ENCODE data around the gene PPARGC1A.

The PPARGC1A gene

GRCh38 chr4:23774909-23775308 is 114.9 kb downstream of the PPARGC1A start:
- DNase-seq (ENCODE audit: low read depth in 2 of 2): no peak

GRCh38 chr4:23773884-23774636 is 115.8 kb downstream of the PPARGC1A start:
- no peak for DNase-seq (ENCODE audit: low read depth in 2 of 2)

- DNase-seq (ENCODE audit: low read depth in 2 of 2): no peak
These were observed 119.8 kb downstream of the PPARGC1A start for GRCh38 chr4:23770011-23770410.

- DNase-seq (ENCODE audit: low read depth in 2 of 2): no peak
These were observed 120.4 kb downstream of the PPARGC1A start for GRCh38 chr4:23769406-23769805.

GRCh38 chr4:23768541-23768940 is 121.3 kb downstream of the PPARGC1A start:
- no peak for DNase-seq (ENCODE audit: low read depth in 2 of 2)

GRCh38 chr4:23766344-23766743 is 123.5 kb downstream of the PPARGC1A start:
- DNase-seq (ENCODE audit: low read depth in 2 of 2): no peak

- DNase-seq (ENCODE audit: low read depth in 2 of 2): no peak
These were observed 126.3 kb downstream of the PPARGC1A start for GRCh38 chr4:23763559-23763958.

GRCh38 chr4:23762551-23762950 is 127.3 kb downstream of the PPARGC1A start:
- DNase-seq (ENCODE audit: low read depth in 2 of 2): no peak

- DNase-seq (ENCODE audit: low read depth in 2 of 2): no peak
These were observed 130.8 kb downstream of the PPARGC1A start for GRCh38 chr4:23759066-23759465.

GRCh38 chr4:23754688-23755087 is 135.2 kb downstream of the PPARGC1A start:
- no peak for DNase-seq (ENCODE audit: low read depth in 2 of 2)

GRCh38 chr4:23750125-23750524 is 139.7 kb downstream of the PPARGC1A start:
- no peak for DNase-seq (ENCODE audit: low read depth in 2 of 2)

- no peak for DNase-seq (ENCODE audit: low read depth in 2 of 2)
These were observed 142.5 kb downstream of the PPARGC1A start for GRCh38 chr4:23747281-23747735.

- no peak for DNase-seq (ENCODE audit: low read depth in 2 of 2)
These were observed 143.2 kb downstream of the PPARGC1A start for GRCh38 chr4:23746672-23747071.

GRCh38 chr4:23746027-23746426 is 143.8 kb downstream of the PPARGC1A start:
- DNase-seq (ENCODE audit: low read depth in 2 of 2): no peak

- DNase-seq (ENCODE audit: low read depth in 2 of 2): no peak
These were observed 144.5 kb downstream of the PPARGC1A start for GRCh38 chr4:23745377-23745776.

Measured in activated CD8-positive, alpha-beta memory T cell treated with anti-CD3 and anti-CD28 coated beads for 4 hours (primary cell).